Caki2 (cell line): ENCODE results near the gene FXN. TPM values are rescaled to one million over a fixed set of nuclear protein-coding genes. Genes with fewer than 3 reads are reported as not detected.
"Not testable (repeated sequence)": the region's sequence is repeated elsewhere in the genome, so short reads cannot be mapped to it uniquely, and the experiment has no call there.

Experiments used
- DNase-seq: peaks from one replicate; pipeline ENCODE4 v3.0.0-alpha.2; 2015; ENCODE audit warnings: low read depth
- in situ Hi-C: cut with HindIII; loops from 2 replicates; pipeline ENCODE4 v1.10.0; 2016; ENCODE audit warnings: low sequenced_read_pairs, low pct_unique_long_range_greater_than_20kb, mixed read lengths
- total RNA-seq: library from RNA; depleted of rRNA; stranded (reverse); fragments of >200 nt; shearing (Covaris generic); gene quantifications from 2 replicates; pipeline ENCODE4 v1.2.3, GENCODE V29; 2014; ENCODE audit warnings: low replicate concordance

The FXN gene
- total RNA-seq, 1 experiment from 2014 or later, result 2.8 TPM

- in situ Hi-C loops, result no loop called here
- DNase-seq, result no peak
These were observed 53.5 kb downstream of the FXN start for GRCh38 chr9:69089082-69089481.

DNA sequence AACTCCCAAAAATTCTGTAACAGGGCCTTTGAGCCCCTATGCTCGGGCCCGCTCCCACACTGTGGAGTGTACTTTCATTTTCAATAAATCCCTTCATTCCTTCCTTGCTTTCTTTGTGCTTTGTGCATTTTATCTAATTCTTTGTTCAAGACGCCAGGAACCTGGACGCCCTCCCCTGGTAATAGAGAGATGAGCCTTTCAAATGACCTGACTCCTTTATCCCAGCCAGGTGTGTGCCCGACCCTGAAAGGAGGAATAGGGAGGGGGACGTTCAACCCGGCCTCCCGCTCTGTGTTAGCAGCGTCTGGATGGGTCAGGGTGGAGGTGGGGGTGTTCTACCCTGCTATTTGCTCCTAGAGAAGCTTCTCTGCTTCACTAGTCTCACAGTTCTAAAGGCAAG is 53.9 kb downstream of the FXN start:
- in situ Hi-C loops, result no loop called here

GRCh38 chr9:69090140-69090750 is 54.7 kb downstream of the FXN start:
- DNase-seq, result no peak
- in situ Hi-C loops, result no loop called here

More for the DNA sequence above, 53.9 kb downstream of the FXN start:
- no peak for DNase-seq

GRCh38 chr9:69090946-69091345 is 55.4 kb downstream of the FXN start:
- in situ Hi-C loops, result no loop called here
- no peak for DNase-seq

DNA sequence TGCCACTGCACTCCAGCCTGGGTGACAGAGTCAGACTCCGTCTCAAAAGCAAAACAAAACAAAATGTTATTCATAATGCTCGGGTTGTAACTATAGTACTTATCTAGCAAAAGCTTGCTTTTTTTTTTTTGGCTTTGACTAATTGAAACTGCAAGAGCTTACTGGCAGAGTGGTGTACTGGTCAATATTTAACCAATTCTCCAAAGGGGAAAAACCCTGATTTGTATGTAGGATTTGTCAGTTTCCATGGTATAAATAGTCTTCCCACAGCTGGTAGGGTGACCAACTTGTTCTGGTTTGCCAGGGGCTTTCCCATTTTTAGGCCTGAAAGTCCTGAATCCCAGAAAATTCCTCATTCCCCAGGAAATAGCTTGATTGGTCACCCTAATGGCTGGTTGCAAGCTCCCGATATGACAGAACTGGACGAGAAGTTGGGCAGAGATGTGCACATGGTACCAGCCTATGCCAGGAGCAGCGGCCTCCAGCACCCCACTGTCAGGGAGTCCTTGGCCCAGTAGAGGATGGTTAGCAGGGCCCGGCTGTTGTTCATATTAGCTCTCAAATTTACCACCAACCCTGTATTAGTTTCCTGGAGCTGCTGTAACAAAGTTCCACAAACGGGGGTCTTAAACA is 58.0 kb downstream of the FXN start:
- in situ Hi-C loops, result no loop called here
- peak; percentile 75 for DNase-seq

DNA sequence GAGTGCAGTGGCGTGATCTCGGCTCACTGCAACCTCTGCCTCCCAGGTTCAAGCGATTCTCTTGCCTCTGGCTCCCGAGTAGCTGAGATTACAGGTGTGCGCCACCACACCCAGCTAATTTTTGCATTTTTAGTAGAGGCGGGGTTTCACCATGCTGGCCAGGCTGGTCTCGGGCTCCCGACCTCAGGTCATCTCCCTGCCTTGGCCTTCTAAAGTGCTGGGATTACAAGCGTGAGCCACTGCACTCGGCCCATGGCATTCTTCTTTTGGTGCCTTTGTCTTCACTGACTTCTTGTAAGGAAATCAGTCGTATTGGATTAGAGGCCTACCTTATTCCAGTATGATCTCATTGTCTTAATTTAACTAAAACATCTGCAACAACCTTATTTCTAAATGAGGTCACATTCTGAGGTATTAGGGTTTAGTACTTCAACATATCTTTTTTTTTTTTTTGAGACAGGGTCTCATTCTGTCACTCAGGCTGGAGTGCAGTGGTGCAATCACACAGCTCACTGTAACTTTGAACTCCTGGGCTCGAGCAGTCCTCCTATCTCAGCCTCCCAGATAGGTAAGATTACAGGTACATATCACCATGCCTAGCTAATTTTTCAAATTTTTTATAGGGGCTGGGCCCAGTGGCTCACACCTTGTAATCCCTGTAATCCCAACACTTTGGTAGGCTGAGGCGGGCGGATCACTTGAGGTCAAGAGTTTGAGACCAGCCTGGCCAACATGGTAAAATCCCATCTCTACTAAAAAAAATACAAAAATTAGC is 59.0 kb downstream of the FXN start:
- DNase-seq, in situ Hi-C loops: not testable (repeated sequence)

GRCh38 chr9:69097064-69097463 is 61.5 kb downstream of the FXN start:
- in situ Hi-C loops, result no loop called here
- peak; percentile 75 for DNase-seq

GRCh38 chr9:69097923-69098593 is 62.5 kb downstream of the FXN start:
- in situ Hi-C loops, result no loop called here

DNA sequence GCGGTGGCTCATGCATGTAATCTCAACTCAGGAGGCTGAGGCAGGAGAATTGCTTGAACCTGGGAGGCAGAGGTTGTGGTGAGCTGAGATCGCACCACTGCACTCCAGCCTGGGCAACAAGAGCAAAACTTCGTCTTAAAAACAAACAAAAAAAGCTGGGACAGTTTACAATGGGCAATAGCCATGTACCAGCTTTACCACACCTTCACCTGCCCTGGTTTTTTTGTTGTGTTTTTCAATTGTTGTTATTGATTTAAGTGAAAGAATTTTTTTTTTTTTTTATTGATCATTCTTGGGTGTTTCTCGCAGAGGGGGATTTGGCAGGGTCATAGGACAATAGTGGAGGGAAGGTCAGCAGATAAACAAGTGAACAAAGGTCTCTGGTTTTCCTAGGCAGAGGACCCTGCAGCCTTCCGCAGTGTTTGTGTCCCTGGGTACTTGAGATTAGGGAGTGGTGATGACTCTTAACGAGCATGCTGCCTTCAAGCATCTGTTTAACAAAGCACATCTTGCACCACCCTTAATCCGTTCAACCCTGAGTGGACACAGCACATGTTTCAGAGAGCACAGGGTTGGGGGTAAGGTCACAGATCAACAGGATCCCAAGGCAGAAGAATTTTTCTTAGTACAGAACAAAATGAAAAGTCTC is 67.9 kb downstream of the FXN start:
- DNase-seq, in situ Hi-C loops: not testable (repeated sequence)

More at GRCh38 chr9:69097923-69098593, 62.5 kb downstream of the FXN start:
- DNase-seq, result no peak

GRCh38 chr9:69104830-69105527 is 69.4 kb downstream of the FXN start:
- in situ Hi-C loops, result no loop called here
- DNase-seq, result no peak

DNA sequence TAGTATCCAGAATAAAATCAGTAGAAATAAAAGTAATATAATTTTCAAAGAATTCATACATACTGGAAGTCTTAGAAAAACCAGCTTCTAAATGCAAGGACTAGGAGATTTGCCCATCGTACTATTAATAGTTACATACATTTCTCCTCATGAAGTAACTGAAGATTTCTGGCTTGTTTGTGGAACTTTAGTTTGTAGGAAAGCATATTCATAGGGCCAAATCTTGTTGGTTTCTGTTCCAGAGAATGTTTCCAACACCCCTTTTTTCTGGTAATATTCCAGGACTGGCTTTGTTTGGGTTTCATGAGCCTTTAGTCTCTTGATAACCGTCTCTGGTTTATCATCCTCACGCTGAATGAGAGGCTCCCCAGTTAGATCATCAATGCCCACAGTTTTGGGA is 72.2 kb downstream of the FXN start:
- DNase-seq, result no peak
- in situ Hi-C loops, result no loop called here

GRCh38 chr9:69108706-69109105 is 73.2 kb downstream of the FXN start:
- in situ Hi-C loops, DNase-seq: not testable (repeated sequence)

DNA sequence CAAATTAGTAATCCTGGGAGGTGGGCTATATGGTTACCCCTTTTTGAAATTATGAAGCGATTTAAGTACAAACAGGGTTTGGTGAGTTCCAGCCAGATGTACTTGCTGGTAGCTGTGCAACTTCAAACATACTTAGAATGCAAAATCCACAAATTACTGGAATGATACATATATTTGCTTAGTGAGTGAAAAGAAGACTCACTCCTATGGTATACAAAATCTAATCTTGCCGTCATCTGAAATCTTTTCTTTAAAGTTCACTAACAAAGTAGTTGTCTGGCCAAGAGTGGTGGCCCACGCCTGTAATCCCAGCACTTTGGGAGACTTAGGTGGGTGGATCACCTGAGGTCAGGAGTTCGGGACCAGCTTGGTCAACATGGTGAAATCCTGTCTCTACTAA is 73.6 kb downstream of the FXN start:
- no peak for DNase-seq
- in situ Hi-C loops, result no loop called here

DNA sequence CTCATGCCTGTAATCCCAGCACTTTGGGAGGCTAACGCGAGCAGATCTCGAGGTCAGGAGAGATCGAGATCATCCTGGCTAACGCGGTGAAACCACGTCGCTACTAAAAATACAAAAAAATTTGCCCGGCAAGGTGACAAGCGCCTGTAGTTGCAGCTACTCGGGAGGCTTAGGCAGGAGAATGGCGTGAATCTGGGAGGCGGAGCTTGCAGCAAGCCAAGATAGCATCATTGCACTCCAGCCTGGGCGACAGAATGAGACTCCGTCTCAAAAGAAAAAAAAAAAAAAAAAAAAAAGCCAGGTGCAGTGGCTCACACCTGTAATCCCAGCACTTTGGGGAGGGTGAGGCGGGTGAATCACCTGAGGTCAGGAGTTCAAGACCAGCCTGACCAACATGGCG is 77.1 kb downstream of the FXN start:
- DNase-seq, in situ Hi-C loops: not testable (repeated sequence)

DNA sequence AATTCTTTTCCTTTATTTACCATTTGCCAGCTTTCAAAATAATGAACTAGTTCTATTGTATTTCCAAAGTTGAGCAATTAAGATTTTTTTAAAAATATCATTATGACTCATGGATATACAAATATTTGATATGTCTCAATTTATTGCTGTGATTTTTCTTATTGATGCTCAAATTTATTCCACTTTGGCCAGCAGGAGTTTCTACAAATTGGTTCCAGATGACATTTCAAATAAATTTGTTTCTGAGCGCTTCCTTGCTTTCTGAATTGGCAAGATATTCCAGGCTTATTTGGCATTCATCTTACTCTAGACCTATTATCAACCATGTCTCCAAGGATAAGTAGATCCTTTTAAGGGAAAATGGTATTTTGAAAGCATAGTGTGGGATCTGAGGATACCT is 80.1 kb downstream of the FXN start:
- DNase-seq, result no peak
- in situ Hi-C loops, result no loop called here

DNA sequence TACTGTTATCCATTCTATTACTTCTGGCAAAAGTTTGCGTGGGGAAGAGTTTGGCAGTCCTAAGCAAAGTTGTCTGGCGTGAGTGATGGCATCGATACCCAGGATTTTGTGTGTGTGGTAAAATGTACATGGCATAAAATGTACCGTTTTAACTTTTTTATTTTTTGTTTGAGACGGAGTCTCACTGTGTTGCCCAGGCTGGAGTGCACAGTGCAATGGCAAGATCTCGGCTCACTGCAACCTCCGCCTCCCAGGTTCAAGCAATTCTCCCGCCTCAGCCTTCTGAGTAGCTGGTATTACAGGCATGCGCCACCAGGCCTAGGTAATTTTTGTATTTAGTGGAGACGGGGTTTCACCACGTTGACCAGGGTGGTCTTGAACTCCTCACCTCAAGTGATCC is 83.1 kb downstream of the FXN start:
- in situ Hi-C loops, result no loop called here
- no peak for DNase-seq

DNA sequence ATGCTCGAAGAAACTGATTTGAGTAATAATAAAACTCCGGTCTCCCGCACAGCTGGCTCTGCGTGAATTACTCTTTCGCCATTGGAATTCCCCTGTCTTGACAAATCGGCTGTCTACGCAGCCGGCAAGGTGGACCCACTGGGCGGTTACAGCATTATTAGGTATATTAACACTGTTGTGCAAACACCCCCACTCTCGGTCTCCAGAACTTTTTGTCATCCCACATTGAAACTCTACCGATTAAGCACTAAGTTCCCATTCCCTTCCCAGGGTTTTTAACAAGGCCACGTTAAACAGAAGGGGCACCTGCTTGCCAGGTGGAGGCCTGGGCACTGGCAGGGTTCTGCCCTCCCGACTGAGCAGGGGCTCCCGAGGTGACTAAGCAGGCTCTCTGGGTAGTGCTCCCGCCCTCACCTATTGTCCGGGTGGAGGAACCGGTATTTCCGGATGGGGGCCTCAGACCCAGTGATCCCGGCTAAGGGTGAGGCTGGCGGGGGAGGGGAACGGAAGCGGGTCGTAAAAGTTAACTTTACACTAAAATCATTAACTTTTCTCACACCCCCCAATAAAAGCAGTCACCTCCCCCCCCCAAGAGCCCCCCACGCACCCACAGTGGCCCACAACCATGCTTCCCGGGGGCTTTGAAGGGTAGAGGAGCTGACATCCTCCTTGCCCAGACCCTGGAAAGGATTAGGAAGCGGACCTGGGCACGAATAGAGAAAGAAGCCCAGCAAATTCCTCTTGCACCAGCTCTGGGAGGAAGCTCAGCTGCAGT is 85.0 kb downstream of the FXN start:
- DNase-seq, result peak; percentile 58
- in situ Hi-C loops, result no loop called here
